Caco-2 (cell line): Measurements from ENCODE around the gene NEK10. TPM values are rescaled to one million over a fixed set of nuclear protein-coding genes. Genes with fewer than 3 reads are reported as not detected.

Source experiments
- BruUV-seq: library from RNA; stranded (reverse); fragments of 400-500 nt; replicated peaks from 2 replicates; lab custom pipeline; 2021; lab: Mats Ljungman, UMichigan
- CTCF ChIA-PET: fragments of 300-600 bp; sonication (Branson Sonifier 250); formaldehyde crosslinking; loops from one replicate; lab custom pipeline; 2022; ENCODE audit warnings: antibody characterized with exemption; lab: Charles Lee
- POLR2A ChIA-PET: fragments of 300-600 bp; sonication (Branson Sonifier 250); formaldehyde crosslinking; loops from one replicate; lab custom pipeline; 2022; ENCODE audit warnings: antibody characterized with exemption; lab: Charles Lee
- DNase-seq, 2 experiments: peaks; one replicate each; pipeline versions ENCODE4 v3.0.0 to v3.0.0-alpha.2; 2020 to 2022
- H3K27me3 ChIP-seq: replicated peaks from 2 replicates; pipeline ENCODE4 v1.6.0; 2011; ENCODE audit warnings: low read length; ENCODE audit not compliant: control insufficient read depth, insufficient read depth
- H3K36me3 ChIP-seq: 2 replicates; pipeline ENCODE4 v1.5.1; 2011; ENCODE audit warnings: low read length; ENCODE audit not compliant: control insufficient read depth, insufficient read depth
- H3K4me1 ChIP-seq: fragments of 250-450 bp; sonication (Bioruptor Pico); 2 replicates; pipeline ENCODE4 v1.5.1; 2020; ENCODE audit warnings: mild to moderate bottlenecking
- H3K4me3 ChIP-seq: 2 replicates; pipeline ENCODE4 v1.5.1; 2011; ENCODE audit warnings: low read depth, mild to moderate bottlenecking, control low read depth, low read length
- H3K9me3 ChIP-seq: fragments of 250-450 bp; sonication (Bioruptor Pico); 2 replicates; pipeline ENCODE4 v1.5.1; 2020; ENCODE audit warnings: mild to moderate bottlenecking, moderate library complexity
- H3K27ac Mint-ChIP-seq: one replicate; pipeline ENCODE4 v1.8.0; 2022; ENCODE audit warnings: mixed read lengths; ENCODE audit not compliant: unreplicated experiment
- H3K27me3 Mint-ChIP-seq: one replicate; pipeline ENCODE4 v1.8.0; 2022; ENCODE audit warnings: mixed read lengths; ENCODE audit not compliant: insufficient read depth, unreplicated experiment
- H3K36me3 Mint-ChIP-seq: one replicate; pipeline ENCODE4 v1.8.0; 2022; ENCODE audit warnings: mild to moderate bottlenecking, mixed read lengths; ENCODE audit not compliant: insufficient read depth, unreplicated experiment
- H3K4me1 Mint-ChIP-seq: one replicate; pipeline ENCODE4 v1.8.0; 2022; ENCODE audit warnings: low read depth, mixed read lengths; ENCODE audit not compliant: unreplicated experiment
- H3K4me3 Mint-ChIP-seq: one replicate; pipeline ENCODE4 v1.8.0; 2022; ENCODE audit warnings: mild to moderate bottlenecking, moderate library complexity, mixed read lengths; ENCODE audit not compliant: unreplicated experiment
- H3K9me3 Mint-ChIP-seq: one replicate; pipeline ENCODE4 v1.8.0; 2022; ENCODE audit warnings: mixed read lengths; ENCODE audit not compliant: unreplicated experiment
- CTCF ChIP-seq, 2 experiments: fragments of 200-600 bp in 1 of 2; IDR thresholded peaks; 1 replicate in 1 of 2; 2 replicates in 1 of 2; pipeline versions ENCODE4 v1.5.1 to v1.8.0; 2011 to 2022; ENCODE audit warnings: antibody characterized with exemption in 1 of 2, control low read depth in 1 of 2, inconsistent platforms in 1 of 2, low read depth in 1 of 2, low read length in 1 of 2, mild to moderate bottlenecking in 1 of 2, moderate library complexity in 1 of 2; ENCODE audit not compliant: insufficient read depth in 1 of 2, severe bottlenecking in 1 of 2, unreplicated experiment in 1 of 2
- intact Hi-C: fragments of 100-400 bp; cut with micrococcal nuclease; formaldehyde crosslinking; loops from one replicate; pipeline ENCODE4 v1.10.0; 2022; ENCODE audit not compliant: unreplicated experiment
- total RNA-seq: library from RNA; stranded (reverse); gene quantifications from 2 replicates; pipeline ENCODE4 v1.2.3, GENCODE V29; 2022

NEK10 gene
- total RNA-seq, 1 experiment from 2014 or later, result 0.39 TPM

- H3K9me3 Mint-ChIP-seq, result peaks cover 13% of the 10 kb centered on the region
- H3K9me3 ChIP-seq, result no peaks in the 10 kb centered on the region
- H3K36me3 ChIP-seq, result no peaks in the 10 kb centered on the region
- H3K27me3 Mint-ChIP-seq, result no peaks in the 10 kb centered on the region
- no peak overlapping the region for H3K27ac Mint-ChIP-seq
- H3K36me3 Mint-ChIP-seq, result no peaks in the 10 kb centered on the region
- DNase-seq, result no peak
- intact Hi-C loops, result no loop called here
- no peaks in the 10 kb centered on the region for H3K4me1 ChIP-seq
- no peaks in the 10 kb centered on the region for H3K4me1 Mint-ChIP-seq
- H3K27me3 ChIP-seq, result no peaks in the 10 kb centered on the region
- no peak overlapping the region for H3K4me3 ChIP-seq
- BruUV-seq, result no TSS peak
- no peak overlapping the region for H3K4me3 Mint-ChIP-seq
- ChIA-PET POLR2A (no interaction called here), CTCF (no interaction called here)
- TF ChIP-seq CTCF (IDR thresholded peaks at IDR 0.05; ENCODE audit: insufficient read depth in 1 of 2, low read depth in 1 of 2, low read length in 1 of 2, severe bottlenecking in 1 of 2, unreplicated experiment in 1 of 2), result no peak
Measured at GRCh38 chr3:27324686-27325085, 44.5 kb downstream of the NEK10 start.

DNA sequence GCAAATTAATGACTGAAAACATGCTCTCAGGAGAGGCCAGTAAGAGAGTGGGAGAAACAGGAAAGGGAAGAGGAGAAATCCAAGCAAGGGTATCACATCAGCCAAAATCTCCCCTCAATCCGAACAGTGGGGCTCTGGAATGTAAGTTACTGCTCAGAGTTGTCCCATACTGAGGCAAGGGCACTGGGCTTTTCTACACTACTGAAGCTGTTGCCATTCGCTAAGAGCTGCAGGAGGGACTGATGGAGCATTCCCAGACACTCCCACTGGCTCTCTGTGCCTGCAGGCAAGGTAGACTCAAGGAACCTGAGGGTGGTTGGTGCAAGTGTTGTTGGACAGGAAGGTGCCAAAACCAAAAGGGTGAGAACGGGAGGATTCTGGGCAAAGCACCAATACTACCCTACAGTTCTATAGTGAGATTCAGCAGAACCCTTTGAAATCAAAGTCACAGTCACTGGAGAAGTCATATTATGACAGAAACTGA, 46.1 kb downstream of the NEK10 start:
- no TSS peak for BruUV-seq
- H3K4me1 Mint-ChIP-seq, result no peaks in the 10 kb centered on the region
- POLR2A ChIA-PET, result no interaction called here

GRCh38 chr3:27322634-27323033, 46.5 kb downstream of the NEK10 start:
- ChIA-PET POLR2A (no interaction called here), CTCF (no interaction called here)
- Mint-ChIP-seq H3K4me1 (no peaks in the 10 kb centered on the region), H3K36me3 (no peaks in the 10 kb centered on the region), H3K27me3 (no peaks in the 10 kb centered on the region), H3K27ac (no peak overlapping the region), H3K4me3 (no peak overlapping the region), H3K9me3 (no peaks in the 10 kb centered on the region)
- Histone ChIP-seq H3K9me3 (no peaks in the 10 kb centered on the region), H3K4me1 (no peaks in the 10 kb centered on the region), H3K27me3 (no peaks in the 10 kb centered on the region), H3K36me3 (no peaks in the 10 kb centered on the region), H3K4me3 (no peak overlapping the region)
- intact Hi-C loops, result no loop called here
- TF ChIP-seq CTCF (IDR thresholded peaks at IDR 0.05; ENCODE audit: insufficient read depth in 1 of 2, low read depth in 1 of 2, low read length in 1 of 2, severe bottlenecking in 1 of 2, unreplicated experiment in 1 of 2), result no peak
- BruUV-seq, result no TSS peak
- no peak for DNase-seq

More for the DNA sequence above, 46.1 kb downstream of the NEK10 start:
- intact Hi-C loops, result no loop called here
- Histone ChIP-seq H3K36me3 (no peaks in the 10 kb centered on the region), H3K27me3 (no peaks in the 10 kb centered on the region), H3K4me1 (no peaks in the 10 kb centered on the region), H3K4me3 (no peak overlapping the region), H3K9me3 (no peaks in the 10 kb centered on the region)
- Mint-ChIP-seq H3K27me3 (no peaks in the 10 kb centered on the region), H3K9me3 (peaks cover 3% of the 10 kb centered on the region), H3K36me3 (no peaks in the 10 kb centered on the region), H3K27ac (no peak overlapping the region), H3K4me3 (no peak overlapping the region)
- CTCF ChIA-PET, result no interaction called here
- TF ChIP-seq CTCF (IDR thresholded peaks at IDR 0.05; ENCODE audit: insufficient read depth in 1 of 2, low read depth in 1 of 2, low read length in 1 of 2, severe bottlenecking in 1 of 2, unreplicated experiment in 1 of 2), result no peak
- DNase-seq, result no peak
